KOPT-K1 (cell line): ENCODE measurements around the gene RABGAP1L.
"Not testable (repeated sequence)": the region's sequence is repeated elsewhere in the genome, so short reads cannot be mapped to it uniquely, and the experiment has no call there.

Experiments used
- H3K27ac ChIP-seq: fragments of 200-600 bp; sonication (generic); 2 replicates; pipeline ENCODE4 v1.5.1; 2016; ENCODE audit warnings: antibody characterized with exemption, mild to moderate bottlenecking, low read depth, low read length; ENCODE audit not compliant: poor library complexity, severe bottlenecking
- H3K36me3 ChIP-seq: fragments of 200-600 bp; sonication (generic); 2 replicates; pipeline ENCODE4 v1.5.1; 2017; ENCODE audit warnings: antibody characterized with exemption, mild to moderate bottlenecking, low read length, moderate library complexity; ENCODE audit not compliant: insufficient read depth
- H3K9me3 ChIP-seq: fragments of 200-600 bp; sonication (generic); 2 replicates; pipeline ENCODE4 v1.5.1; 2017; ENCODE audit warnings: antibody characterized with exemption, low read length, mild to moderate bottlenecking; ENCODE audit not compliant: insufficient read depth, poor library complexity, severe bottlenecking

The RABGAP1L gene

DNA sequence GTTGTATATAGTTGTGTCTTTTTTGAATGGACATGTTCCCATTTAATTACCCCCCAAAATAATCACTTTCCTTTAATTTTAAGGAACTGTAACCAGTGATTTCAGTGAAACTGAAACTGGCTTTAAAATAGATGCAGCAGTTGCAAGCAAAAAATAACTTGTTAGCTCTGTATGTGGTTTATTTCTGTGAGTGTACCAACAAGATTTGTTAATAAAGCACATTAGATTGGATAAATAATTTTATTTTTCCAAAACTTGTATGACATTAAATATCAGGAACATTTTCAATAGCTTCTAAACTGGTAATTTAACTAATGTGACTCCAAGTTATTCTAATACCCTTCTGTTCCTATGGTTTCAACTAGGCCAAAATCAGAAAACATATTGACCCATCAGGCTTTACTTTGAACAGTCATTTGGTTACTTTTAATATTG lies 656.2 kb downstream of the RABGAP1L start:
- no peaks in the 10 kb centered on the region for H3K9me3 ChIP-seq
- no peak overlapping the region for H3K27ac ChIP-seq
- no peaks in the 10 kb centered on the region for H3K36me3 ChIP-seq

DNA sequence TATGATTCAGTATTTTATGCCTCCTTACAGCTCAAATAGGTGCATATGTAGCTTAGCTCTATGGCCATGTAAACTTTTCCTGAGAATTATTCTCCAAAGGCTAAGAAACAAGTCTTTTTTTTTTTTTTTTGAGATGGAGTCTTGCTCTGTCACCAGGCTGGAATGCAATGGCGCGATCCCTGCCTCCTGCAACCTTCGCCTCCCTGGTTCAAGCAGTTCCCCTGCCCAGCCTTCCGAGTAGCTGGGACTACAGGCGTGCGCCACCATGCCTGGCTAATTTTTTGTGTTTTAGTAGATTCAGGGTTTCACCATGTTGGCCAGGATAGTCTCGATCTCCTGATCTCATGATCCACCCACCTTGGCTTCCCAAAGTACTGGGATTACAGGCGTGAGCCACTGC lies 657.3 kb downstream of the RABGAP1L start:
- H3K36me3 ChIP-seq, H3K9me3 ChIP-seq, H3K27ac ChIP-seq: not testable (repeated sequence)

DNA sequence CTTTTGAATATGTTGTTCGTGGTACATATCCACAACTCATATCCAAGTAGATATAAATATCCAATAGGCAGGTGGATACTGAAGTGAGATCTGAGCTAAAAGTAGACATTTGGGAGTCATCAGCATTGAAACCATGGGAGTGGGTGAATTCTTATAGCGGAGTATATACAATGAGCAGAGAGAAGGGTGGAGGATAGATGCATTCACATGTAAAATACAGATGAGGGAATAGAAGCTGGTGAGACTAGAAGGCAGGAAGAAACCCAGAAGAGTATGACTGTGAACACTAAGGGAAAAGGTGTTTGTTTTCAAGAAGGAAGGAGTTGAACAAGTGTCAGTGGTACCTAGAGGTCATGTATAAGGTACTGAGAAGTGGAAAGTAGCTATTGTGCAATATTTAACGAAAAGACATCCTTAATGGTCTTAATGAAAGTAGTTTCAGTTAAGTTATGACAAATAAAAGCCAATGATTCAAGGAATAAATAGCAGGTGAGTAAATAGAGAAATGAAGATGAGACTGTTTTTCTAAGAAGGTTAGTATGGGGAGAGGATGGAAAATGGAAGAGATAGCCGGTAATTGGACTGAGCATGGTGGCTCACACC lies 658.8 kb downstream of the RABGAP1L start:
- Histone ChIP-seq H3K36me3 (no peaks in the 10 kb centered on the region), H3K9me3 (no peaks in the 10 kb centered on the region), H3K27ac (no peak overlapping the region)

DNA sequence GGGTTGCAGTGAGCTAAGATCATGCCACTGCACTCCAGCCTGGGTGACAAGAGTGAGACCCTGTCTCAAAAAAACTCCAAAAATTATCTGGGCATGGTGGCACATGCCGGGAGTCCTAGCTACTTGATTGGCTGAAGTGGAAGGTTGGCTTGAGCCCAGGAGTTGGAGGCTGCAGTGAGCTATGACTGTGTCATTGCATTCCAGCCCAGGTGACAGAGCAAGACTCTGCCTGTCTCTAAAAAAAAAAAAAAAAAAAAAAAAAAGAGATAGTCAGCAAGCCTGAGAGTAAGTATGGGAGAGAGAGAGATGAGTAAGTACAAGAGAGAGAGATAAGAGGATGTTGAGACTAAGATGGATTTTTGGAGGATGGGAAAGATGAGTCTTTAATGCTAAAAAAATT lies 659.6 kb downstream of the RABGAP1L start:
- H3K27ac ChIP-seq: no peak overlapping the region
- H3K9me3 ChIP-seq: no peaks in the 10 kb centered on the region
- no peaks in the 10 kb centered on the region for H3K36me3 ChIP-seq

DNA sequence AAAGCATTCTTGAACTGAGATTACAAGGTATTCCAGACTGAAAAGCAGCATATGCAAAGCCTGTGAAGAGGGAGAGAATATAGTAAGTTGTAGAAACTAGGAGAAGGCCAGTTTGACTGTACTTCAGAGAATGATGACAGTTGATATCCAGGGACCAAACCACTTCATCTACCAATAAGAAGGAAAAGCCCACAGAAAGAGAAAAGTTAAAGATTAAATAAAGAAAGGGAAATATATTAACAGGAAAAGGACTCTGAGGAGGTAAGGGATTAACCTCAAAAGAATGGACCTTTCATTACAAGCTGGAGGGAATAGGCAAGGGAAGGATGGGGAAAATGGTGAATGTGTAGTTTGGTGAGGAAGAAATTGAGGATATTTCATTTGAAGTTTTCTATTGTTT lies 660.3 kb downstream of the RABGAP1L start:
- H3K27ac ChIP-seq: no peak overlapping the region
- no peaks in the 10 kb centered on the region for H3K36me3 ChIP-seq
- no peaks in the 10 kb centered on the region for H3K9me3 ChIP-seq

DNA sequence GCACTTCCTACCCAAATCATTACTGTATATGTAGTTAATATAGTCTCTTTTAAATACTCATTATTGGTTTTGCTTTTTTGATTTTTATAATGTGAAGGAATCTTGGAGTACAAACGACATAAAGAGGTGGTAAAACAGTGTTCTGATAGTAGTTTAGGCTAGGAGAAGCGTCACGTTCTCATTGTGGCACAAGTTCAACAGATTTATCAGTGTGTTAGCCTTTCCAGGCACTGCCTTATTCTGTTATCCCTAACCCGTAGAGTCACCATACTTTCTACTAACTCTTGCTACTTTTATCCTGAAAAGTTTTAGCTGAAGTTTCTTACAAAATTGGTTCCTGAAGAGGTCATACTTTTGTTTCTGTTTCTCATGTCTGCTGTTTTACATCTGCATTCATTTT lies 665.8 kb downstream of the RABGAP1L start:
- Histone ChIP-seq H3K9me3 (no peaks in the 10 kb centered on the region), H3K36me3 (no peaks in the 10 kb centered on the region), H3K27ac (no peak overlapping the region)

DNA sequence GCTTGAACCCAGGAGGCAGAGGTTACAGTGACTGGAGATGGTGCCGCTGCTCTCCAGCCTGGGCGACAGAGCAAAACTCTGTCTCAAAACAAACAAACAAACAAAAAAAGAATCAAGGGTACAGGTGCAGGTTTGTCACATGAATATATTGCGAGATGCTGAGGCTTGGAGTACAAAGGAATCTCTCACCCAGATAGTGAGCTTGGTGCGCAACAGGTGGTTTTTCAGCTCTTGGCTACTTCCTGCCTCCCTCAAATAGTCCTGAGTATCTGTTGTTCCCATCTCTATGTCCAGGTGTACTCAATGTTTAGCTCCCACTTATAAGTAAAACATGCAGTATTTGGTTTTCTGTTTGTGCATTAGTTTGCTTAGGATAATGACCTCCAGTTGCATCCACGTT lies 666.5 kb downstream of the RABGAP1L start:
- Histone ChIP-seq H3K36me3 (no peaks in the 10 kb centered on the region), H3K9me3 (no peaks in the 10 kb centered on the region), H3K27ac (no peak overlapping the region)

DNA sequence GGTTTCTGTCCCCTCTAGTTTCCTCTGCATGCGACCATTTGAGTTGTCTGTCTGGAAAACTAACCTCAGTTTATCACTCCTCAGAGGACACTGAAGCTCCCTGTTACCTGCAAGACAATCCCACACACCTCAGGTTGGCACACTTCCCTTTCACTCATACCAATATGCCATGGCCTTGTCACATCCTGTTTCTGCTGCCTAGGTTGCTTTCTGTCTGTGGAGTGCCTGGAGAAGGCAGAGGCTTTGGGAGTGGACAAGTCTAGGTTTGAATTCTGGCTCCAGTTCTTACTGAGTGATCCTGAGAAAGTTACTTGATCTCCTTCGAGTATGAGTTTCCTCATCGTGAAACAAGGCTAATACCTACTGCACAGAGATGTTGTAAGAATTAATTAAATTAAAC lies 668.9 kb downstream of the RABGAP1L start:
- no peak overlapping the region for H3K27ac ChIP-seq
- no peaks in the 10 kb centered on the region for H3K36me3 ChIP-seq
- H3K9me3 ChIP-seq: no peaks in the 10 kb centered on the region

DNA sequence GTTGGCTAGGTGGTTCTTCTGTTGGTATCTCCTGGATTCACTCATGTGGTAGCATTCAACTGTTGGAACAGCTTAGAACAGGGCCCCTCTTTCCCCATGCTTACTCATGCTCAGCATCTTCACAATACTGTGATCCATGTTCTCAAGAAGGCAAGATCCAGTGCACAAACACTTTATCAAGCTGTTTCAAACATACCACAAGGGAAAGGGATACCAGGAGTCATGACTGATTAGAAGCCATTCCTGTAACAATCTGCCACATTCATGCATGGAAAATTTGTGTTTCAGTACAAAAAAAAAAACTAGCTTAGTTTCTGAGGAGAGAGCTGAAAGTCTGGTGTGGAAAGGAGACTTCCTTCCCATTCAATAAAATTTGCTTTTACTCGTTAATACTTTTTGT lies 670.7 kb downstream of the RABGAP1L start:
- Histone ChIP-seq H3K36me3 (no peaks in the 10 kb centered on the region), H3K9me3 (no peaks in the 10 kb centered on the region), H3K27ac (no peak overlapping the region)

DNA sequence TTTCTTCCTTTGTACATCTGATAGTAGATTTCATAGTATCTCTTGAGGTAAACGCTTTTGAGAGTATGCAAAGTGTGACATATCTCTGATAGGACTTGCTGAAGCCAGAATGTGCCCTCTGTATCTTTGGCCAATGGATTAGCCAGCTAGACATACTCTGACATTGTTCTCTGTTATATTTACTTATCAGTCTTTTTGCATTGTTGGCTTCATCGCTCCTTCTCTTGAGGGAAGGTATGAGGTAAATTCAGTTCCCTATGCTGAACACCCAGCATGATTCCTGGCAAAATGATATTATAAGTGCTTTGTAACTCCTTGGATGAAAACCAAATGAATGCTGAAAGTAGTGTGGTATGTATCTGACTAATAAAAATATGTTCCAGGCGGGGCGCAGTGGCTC lies 677.2 kb downstream of the RABGAP1L start:
- H3K9me3 ChIP-seq: no peaks in the 10 kb centered on the region
- no peak overlapping the region for H3K27ac ChIP-seq
- H3K36me3 ChIP-seq: no peaks in the 10 kb centered on the region

DNA sequence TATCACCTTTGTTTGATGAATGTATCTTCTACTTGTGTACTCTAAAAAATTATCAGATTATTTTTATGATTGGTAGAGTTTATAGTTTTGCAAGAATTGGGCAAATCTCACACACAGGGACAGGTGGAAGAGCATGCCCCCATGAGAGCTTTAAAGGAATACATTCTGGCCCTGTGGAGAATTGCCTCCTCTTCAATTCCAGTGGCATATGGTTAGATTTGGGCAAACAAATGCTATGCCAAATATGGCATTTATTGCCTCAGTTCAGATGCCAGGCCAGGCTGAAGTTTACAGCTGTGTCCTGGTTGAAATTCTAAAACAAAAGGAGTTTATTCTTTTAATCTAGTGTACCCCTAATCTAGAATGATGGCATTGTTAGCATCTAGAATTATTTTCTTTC lies 678.1 kb downstream of the RABGAP1L start:
- H3K27ac ChIP-seq: no peak overlapping the region
- no peaks in the 10 kb centered on the region for H3K36me3 ChIP-seq
- no peaks in the 10 kb centered on the region for H3K9me3 ChIP-seq

DNA sequence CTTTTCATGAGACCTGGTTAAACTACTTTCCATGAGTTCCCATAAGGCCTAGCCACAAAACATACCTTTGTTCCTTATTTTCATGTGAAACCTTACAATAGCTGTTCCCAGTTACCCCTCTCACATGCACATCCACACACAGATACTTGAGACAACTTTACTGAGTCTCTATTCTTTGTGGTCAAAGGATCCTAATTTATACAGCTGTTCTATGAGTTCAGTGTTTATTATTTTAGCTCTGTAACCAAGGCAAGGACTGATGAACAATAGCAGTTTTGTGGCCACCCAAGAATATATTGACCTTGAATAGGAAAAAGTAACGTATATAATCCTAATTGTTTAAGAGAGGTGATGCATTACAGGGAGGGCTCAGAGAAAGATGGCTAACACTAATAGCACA lies 679.9 kb downstream of the RABGAP1L start:
- no peaks in the 10 kb centered on the region for H3K36me3 ChIP-seq
- H3K27ac ChIP-seq: no peak overlapping the region
- H3K9me3 ChIP-seq: no peaks in the 10 kb centered on the region

DNA sequence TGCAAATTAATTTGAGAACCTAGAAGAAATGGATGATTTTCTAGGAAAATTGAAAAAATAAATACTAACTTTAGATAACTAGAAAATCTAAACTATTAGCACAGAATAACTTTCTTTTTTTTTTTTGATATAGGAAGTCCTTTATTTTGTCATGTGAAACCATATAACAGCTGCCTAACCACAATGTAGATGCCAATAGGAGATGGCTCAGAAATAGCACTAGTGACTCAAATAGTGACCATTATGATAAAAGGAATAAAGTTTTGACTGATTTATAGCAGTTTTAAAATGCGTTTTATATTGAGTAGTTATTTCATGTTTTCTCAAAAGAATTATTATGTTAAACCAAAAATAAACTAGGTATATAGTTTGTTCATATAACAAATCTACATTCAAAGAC lies 682.4 kb downstream of the RABGAP1L start:
- no peaks in the 10 kb centered on the region for H3K36me3 ChIP-seq
- no peaks in the 10 kb centered on the region for H3K9me3 ChIP-seq
- H3K27ac ChIP-seq: no peak overlapping the region

DNA sequence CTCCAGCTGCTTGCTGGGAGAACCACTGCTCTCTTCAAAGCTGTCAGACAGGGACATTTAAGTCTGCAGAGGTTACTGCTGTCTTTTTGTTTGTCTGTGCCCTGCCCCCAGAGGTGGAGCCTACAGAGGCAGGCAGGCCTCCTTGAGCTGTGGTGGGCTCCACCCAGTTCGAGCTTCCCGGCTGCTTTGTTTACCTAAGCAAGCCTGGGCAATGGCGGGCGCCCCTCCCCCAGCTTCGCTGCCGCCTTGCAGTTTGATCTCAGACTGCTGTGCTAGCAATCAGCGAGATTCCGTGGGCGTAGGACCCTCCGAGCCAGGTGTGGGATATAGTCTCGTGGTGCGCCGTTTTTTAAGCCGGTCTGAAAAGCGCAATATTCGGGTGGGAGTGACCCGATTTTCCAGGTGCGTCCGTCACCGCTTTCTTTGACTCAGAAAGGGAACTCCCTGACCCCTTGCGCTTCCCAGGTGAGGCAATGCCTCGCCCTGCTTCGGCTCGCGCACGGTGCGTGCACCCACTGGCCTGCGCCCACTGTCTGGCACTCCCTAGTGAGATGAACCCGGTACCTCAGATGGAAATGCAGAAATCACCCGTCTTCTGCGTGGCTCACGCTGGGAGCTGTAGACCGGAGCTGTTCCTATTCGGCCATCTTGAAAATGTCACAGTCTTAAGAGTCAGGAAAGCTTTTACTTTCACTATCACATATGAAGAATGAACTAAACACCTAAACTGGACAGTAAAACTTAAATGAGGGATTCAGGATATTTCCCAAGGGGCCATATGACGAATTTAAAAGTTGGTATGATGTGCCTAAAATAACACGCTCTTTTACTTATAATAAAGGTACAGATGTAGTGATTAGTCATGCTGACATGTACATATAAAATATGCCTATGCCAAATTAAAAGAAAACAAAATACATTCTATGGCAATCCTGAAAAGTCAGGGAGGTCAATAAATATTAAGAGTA lies 689.6 kb downstream of the RABGAP1L start:
- H3K36me3 ChIP-seq, H3K27ac ChIP-seq, H3K9me3 ChIP-seq: not testable (repeated sequence)

DNA sequence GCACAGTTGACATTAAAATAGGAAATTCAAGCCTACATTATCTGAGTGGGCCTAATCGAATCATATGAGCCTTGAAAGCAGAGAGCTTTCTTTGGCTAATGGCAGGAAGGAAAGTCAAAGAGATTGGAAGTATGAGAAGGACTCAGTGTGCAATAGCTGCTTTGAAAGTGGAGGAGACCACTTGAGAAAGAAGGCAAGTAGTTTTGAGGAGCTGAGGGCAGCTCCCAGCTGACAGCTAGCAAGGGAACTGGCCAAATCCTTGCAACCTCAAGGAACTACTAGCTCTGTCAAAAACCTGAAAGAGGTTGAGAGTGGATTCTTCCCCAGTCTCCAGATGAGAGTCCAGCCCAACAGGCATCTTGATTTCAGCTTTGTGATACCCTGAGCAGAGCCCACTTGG lies 691.4 kb downstream of the RABGAP1L start:
- H3K9me3 ChIP-seq: no peaks in the 10 kb centered on the region
- H3K27ac ChIP-seq: no peak overlapping the region
- no peaks in the 10 kb centered on the region for H3K36me3 ChIP-seq

DNA sequence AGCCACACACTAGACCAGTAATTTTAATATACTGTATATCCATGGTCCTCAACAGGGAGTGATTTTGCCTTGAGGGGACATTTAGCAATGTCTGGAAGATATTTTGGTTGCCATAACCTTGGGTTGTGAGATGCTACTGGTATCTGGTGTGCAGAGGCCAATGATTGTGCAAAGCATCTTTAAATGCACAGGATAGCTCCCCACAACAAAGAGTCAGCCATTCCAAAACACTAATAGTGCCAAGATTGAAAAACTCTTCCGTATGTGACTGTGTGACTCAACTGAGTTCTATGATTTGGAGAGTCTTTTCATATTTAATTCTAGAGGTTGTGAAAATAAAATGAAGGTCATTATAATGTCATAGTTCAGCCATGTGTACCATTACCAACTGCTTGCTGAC lies 699.0 kb downstream of the RABGAP1L start:
- Histone ChIP-seq H3K9me3 (no peaks in the 10 kb centered on the region), H3K27ac (no peak overlapping the region), H3K36me3 (no peaks in the 10 kb centered on the region)
